Spleen (tissue), 11 donors: ENCODE results near the gene MYD88. TPM values are rescaled to one million over a fixed set of nuclear protein-coding genes. Genes with fewer than 3 reads are reported as not detected.
A peak's percentile ranks its signal among the peaks of the same experiment; 100 is the strongest.

Experiments
- DNase-seq: peaks from one replicate; pipeline ENCODE4 v3.0.0-alpha.2; 2020
- H3K27ac ChIP-seq, 8 donors: fragments of 200-600 bp; sonication (generic) in 7 of 8; 1 replicate in 4 of 8; 2 replicates in 4 of 8; pipeline versions ENCODE4 v1.5.0 to v1.8.0; 2016 to 2021; ENCODE audit warnings: inconsistent platforms in 4 of 8, mild to moderate bottlenecking in 4 of 8, moderate library complexity in 1 of 8
- H3K27me3 ChIP-seq, 7 donors: fragments of 200-600 bp; sonication (generic) in 6 of 7; replicated peaks in 1 of 7; 1 replicate in 4 of 7; 2 replicates in 3 of 7; pipeline versions ENCODE4 v1.5.0 to v1.8.0; 2016 to 2021; ENCODE audit warnings: inconsistent platforms in 3 of 7, mild to moderate bottlenecking in 1 of 7
- H3K36me3 ChIP-seq, 6 donors: fragments of 200-600 bp; sonication (generic) in 5 of 6; 1 replicate in 4 of 6; 2 replicates in 2 of 6; pipeline versions ENCODE4 v1.5.0 to v1.8.0; 2016 to 2021; ENCODE audit warnings: inconsistent platforms in 2 of 6
- H3K4me1 ChIP-seq, 6 donors: fragments of 200-600 bp; sonication (generic) in 5 of 6; 1 replicate in 3 of 6; 2 replicates in 3 of 6; pipeline versions ENCODE4 v1.5.0 to v1.8.0; 2016 to 2021; ENCODE audit warnings: inconsistent platforms in 3 of 6
- H3K4me3 ChIP-seq, 8 donors: fragments of 200-600 bp; sonication (generic) in 7 of 8; 1 replicate in 4 of 8; 2 replicates in 4 of 8; pipeline versions ENCODE4 v1.5.0 to v1.8.0; 2016 to 2021; ENCODE audit warnings: inconsistent platforms in 4 of 8, mild to moderate bottlenecking in 4 of 8, moderate library complexity in 2 of 8
- H3K9me3 ChIP-seq, 8 donors: fragments of 200-600 bp; sonication (generic) in 7 of 8; 1 replicate in 4 of 8; 2 replicates in 4 of 8; pipeline versions ENCODE4 v1.5.0 to v1.8.0; 2016 to 2021; ENCODE audit warnings: inconsistent platforms in 4 of 8
- CTCF ChIP-seq, 11 experiments: fragments of 200-600 bp in 7 of 11; fragments of 450-650 bp in 4 of 11; sonication (generic) in 4 of 11; IDR thresholded peaks in 8 of 11; conservative IDR thresholded peaks in 3 of 11; 1 replicate in 7 of 11; 2 replicates in 4 of 11; pipeline versions ENCODE4 v1.4.0 to v1.8.0; 2016 to 2021; ENCODE audit warnings: antibody characterized with exemption in 11 of 11, inconsistent platforms in 4 of 11, mild to moderate bottlenecking in 1 of 11
- POLR2A ChIP-seq, 3 donors: fragments of 450-650 bp; IDR thresholded peaks; one replicate each; pipeline ENCODE4 v1.5.1; 2017; ENCODE audit warnings: antibody characterized with exemption in 3 of 3, mild to moderate bottlenecking in 1 of 3
- POLR2AphosphoS5 ChIP-seq, 3 donors: sonication (generic); formaldehyde crosslinking; IDR thresholded peaks; one replicate each; pipeline ENCODE4 v1.5.1; 2017; ENCODE audit warnings: antibody characterized with exemption in 3 of 3
- WGBS, 5 donors: extraction: QIAGEN DNeasy Blood & Tissue Kit in 3 of 5; methylation state at CpG; one replicate each; pipeline versions ENCODE4 v1.1.5 to v1.1.7; 2013 to 2018; 5-methylcytosine and 5-hydroxymethylcytosine counted together
- intact Hi-C: fragments of 100-400 bp; cut with DNase I; formaldehyde crosslinking; loops from one replicate; pipeline ENCODE4 v1.15.0; 2023; ENCODE audit warnings: low total_unique reads
- polyA plus RNA-seq, 3 donors: library from polyadenylated mRNA; stranded (reverse); fragments of 200-250 nt; gene quantifications; one replicate each; pipeline ENCODE4 v1.2.1, GENCODE V29; 2013
- total RNA-seq, 7 donors: library from RNA; depleted of rRNA in 3 of 7; stranded (reverse); fragments of >200 nt in 3 of 7; fragmentation: NEBNext Ultra II Directional in 4 of 7; extraction: Animal tissue kit (Norgen Biotek cat#: 25700) in 4 of 7; gene quantifications; one replicate each; pipeline versions ENCODE4 v1.1.0 to v1.2.1, GENCODE V29; 2016 to 2021
- donor health status: healthy with polysubstance abuse.
- donor health status: DM: no; HTN: no; CAD: no; lungs with moderate emphysema.
- donor health status: DM: no; HTN: no; CAD: no.
- donor health status: Bipolar disorder and iron deficiency.
- donor health status: healthy.
- donor health status: DM: no; HTN: no; CAD: no.
- donor health status: DM: yes; HTN: yes; CAD: no.

MYD88 gene
- total and polyA plus RNA-seq, 10 donors: 38.8 to 146 (median 73.1) TPM

GRCh38 chr3:38125305-38126120 is 12.9 kb upstream of the MYD88 start:
- H3K4me1 ChIP-seq: peaks cover 0 to 21% (median 7%) of the 10 kb centered on the region in 6 donors
- WGBS, 5 donors: 93 to 98% (median 95%) methylated on average over 11 of the region's 11 CpGs
- no peaks in the 10 kb centered on the region for H3K27me3 ChIP-seq
- no peaks in the 10 kb centered on the region for H3K9me3 ChIP-seq
- H3K36me3 ChIP-seq: peaks cover 0 to 100% (median 100%) of the 10 kb centered on the region in 6 donors
- no peak for DNase-seq
- intact Hi-C loops: no loop called here
- TF ChIP-seq POLR2A (IDR thresholded peaks at IDR 0.05): no peak
- no peak for TF ChIP-seq CTCF (IDR thresholded peaks at IDR 0.05 in 8 of 11, conservative IDR thresholded peaks at IDR 0.05 in 3 of 11)
- peak in 2 of 3 donors; percentile 7 to 47 for TF ChIP-seq POLR2AphosphoS5 (IDR thresholded peaks at IDR 0.05)
- no peak overlapping the region for H3K27ac ChIP-seq
- no peak overlapping the region for H3K4me3 ChIP-seq

GRCh38 chr3:38126121-38126892 is 12.2 kb upstream of the MYD88 start:
- TF ChIP-seq POLR2A (IDR thresholded peaks at IDR 0.05) (no peak), POLR2AphosphoS5 (IDR thresholded peaks at IDR 0.05) (no peak), CTCF (IDR thresholded peaks at IDR 0.05 in 8 of 11, conservative IDR thresholded peaks at IDR 0.05 in 3 of 11) (no peak)
- Histone ChIP-seq H3K9me3 (no peaks in the 10 kb centered on the region), H3K36me3 (peaks cover 0 to 100% (median 99%) of the 10 kb centered on the region in 6 donors), H3K27ac (no peak overlapping the region), H3K4me3 (no peak overlapping the region), H3K27me3 (no peaks in the 10 kb centered on the region), H3K4me1 (peaks cover 0 to 29% (median 8%) of the 10 kb centered on the region in 6 donors)
- DNase-seq: no peak
- intact Hi-C loops: no loop called here
- 94 to 98% (median 97%) methylated on average over 5 to 6 of the region's 6 CpGs; no CpG with 5 or more reads in 1 of the 5 donors for whole genome bisulfite sequencing, 5 donors

- 91 to 97% (median 95%) methylated on average over 4 of the region's 4 CpGs for WGBS, 5 donors
- no peaks in the 10 kb centered on the region for H3K27me3 ChIP-seq
- H3K4me1 ChIP-seq: peaks cover 0 to 44% (median 16%) of the 10 kb centered on the region in 6 donors
- no peak for DNase-seq
- intact Hi-C loops: no loop called here
- H3K4me3 ChIP-seq: no peak overlapping the region
- H3K36me3 ChIP-seq: peaks cover 0 to 100% (median 96%) of the 10 kb centered on the region in 6 donors
- peak overlapping the region in 2 of 8 donors; percentile 44 to 50 for H3K27ac ChIP-seq
- no peak for TF ChIP-seq CTCF (IDR thresholded peaks at IDR 0.05 in 8 of 11, conservative IDR thresholded peaks at IDR 0.05 in 3 of 11)
- TF ChIP-seq POLR2AphosphoS5 (IDR thresholded peaks at IDR 0.05): peak in 1 of 3 donors; percentile 49
- TF ChIP-seq POLR2A (IDR thresholded peaks at IDR 0.05): no peak
- H3K9me3 ChIP-seq: no peaks in the 10 kb centered on the region
Measured at GRCh38 chr3:38127611-38128302, 10.7 kb upstream of the MYD88 start.
